HG03060 (cell line): ENCODE results near the gene TYR.
"Not testable (repeated sequence)": the region's sequence is repeated elsewhere in the genome, so short reads cannot be mapped to it uniquely, and the experiment has no call there.

Experiments used
- ATAC-seq: cut with Tn5 transposase; IDR thresholded peaks from one replicate; pipeline ENCODE4 v1.9.1; 2021; ENCODE audit warnings: low read depth, moderate number of reproducible peaks; ENCODE audit not compliant: unreplicated experiment

The TYR gene

DNA sequence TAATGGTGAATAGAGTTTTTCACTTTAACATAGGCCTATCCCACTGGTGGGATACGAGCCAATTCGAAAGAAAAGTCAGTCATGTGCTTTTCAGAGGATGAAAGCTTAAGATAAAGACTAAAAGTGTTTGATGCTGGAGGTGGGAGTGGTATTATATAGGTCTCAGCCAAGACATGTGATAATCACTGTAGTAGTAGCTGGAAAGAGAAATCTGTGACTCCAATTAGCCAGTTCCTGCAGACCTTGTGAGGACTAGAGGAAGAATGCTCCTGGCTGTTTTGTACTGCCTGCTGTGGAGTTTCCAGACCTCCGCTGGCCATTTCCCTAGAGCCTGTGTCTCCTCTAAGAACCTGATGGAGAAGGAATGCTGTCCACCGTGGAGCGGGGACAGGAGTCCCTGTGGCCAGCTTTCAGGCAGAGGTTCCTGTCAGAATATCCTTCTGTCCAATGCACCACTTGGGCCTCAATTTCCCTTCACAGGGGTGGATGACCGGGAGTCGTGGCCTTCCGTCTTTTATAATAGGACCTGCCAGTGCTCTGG is at the start of gene TYR:
Gene TYR (plus strand): TSS at position 185 of the 541 bp plus-strand sequence. CDS start 79 bp downstream, at position 264.
- no peak for ATAC-seq

DNA sequence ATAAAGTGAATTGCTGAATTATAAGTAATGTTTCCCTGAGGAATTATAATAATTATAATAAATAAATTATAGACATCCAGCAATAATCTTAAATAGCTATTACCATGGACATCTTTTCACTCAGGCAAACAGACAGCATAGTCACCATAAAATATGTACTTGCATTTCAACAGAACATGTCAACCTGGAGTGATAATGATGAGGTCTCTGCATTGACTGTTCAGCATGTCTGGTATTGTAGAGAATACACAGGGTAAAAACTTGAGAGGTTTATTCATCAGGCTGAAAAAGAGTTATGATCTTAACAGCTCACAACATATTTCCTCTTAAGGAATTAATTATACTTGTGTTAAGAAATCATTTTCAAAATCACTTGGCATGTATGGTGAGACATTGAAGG is 41.1 kb upstream of the TYR start:
- ATAC-seq = no peak

DNA sequence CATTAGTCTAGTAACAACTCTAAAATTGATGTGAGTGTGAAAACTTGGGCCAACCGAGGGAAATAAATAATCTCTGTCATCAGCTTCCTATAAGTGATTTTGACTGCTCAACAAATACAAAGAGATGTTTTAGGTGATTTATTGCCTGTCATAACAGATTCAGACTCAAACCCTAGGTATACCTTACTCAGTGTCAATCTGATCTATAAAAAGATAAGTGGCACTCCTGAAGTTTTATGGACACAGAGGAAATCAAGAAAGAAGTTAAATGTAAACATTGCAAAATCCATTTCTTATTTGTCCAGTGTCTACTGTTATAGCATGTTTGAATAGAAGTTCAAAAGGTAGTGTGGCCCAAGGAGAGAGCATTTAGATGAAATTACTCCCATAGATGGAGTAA is 30.4 kb upstream of the TYR start:
- ATAC-seq = no peak

DNA sequence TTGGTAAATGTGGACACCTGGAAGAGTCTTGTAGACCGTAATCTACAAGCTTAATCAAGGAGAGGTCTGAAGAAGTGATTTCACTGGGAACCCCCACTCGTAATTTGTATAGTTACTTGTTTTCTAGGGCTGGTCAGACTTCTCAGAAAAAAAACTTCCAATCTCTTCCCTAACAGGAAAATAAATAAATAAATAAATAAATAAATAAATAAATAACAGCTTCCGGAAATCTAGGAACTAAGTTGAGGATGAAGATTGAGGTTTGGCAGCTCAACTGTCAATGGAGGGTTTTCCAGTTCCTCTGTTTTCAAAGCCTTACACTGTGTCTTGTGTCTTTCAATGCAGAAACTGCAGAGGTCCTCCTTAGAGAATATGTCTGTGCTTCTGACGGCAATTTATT is 17.7 kb upstream of the TYR start:
- no peak for ATAC-seq

DNA sequence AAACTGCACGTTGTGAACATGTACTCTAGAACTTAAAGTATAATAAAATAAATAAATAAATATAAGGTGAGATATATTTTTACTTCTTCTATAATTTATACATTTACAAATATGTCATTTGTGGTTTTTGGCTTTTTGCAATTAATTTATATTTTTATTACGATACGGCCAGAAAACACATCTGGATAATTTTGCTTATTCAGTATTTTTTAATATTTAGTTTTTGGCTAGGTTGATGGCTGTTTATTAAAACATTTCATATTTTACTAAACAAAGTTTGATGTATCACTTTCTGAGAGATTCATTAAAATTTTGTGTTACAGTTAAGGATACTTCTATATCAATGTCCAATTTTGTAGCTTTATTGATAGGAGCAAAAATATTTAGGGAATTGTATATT is 15.7 kb upstream of the TYR start:
- no peak for ATAC-seq

DNA sequence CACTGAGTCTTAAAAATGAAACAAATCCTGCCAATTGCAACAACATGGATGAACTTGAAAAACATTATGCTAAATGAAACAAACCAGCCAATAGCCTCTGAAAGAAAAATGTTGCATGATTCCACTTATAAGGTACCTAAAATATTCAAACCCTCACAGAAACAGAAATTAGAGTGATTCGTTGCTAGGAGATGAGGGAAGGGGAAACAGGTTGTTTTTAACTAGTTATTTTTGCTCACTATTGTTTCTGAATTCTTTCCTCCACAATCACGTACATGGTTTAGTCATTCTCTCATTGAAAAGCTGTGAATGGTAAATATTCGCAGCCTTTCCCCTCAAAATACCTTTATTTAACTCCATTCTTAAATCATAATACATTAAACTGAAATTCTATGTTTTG is 14.0 kb upstream of the TYR start:
- no peak for ATAC-seq

DNA sequence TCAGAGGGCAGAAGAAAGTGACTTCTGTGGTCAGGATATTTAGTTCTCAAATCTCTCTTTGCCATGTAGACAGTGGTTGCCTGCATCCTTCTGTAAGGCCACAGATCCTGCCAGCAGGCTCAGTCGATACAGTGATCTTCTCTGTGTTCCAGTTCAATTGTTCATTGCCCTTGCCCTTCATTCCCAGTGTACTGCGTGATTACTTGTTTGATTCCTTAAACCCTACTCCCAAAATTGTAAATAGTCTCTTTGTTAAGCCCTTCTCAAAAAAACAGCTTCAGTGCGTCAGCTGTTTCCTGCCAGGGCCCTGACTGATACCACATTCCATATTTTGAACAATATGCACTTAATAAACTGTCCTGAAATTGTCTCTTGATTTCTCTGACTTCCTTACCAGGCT is 9.3 kb upstream of the TYR start:
- no peak for ATAC-seq

DNA sequence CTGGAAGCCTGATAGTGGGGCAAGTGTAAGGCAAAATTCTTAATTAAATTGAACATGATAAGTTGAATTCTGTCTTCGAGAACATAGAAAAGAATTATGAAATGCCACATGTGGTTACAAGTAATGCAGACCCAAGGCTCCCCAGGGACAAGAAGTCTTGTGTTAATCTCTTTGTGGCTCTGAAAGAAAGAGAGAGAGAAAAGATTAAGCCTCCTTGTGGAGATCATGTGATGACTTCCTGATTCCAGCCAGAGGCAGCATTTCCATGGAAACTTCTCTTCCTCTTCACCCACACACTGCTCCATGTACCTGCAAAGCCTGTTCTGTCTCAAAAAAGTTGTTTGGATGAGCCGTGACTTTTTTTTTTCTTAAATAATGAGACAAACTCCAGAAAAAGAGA is 1.9 kb upstream of the TYR start:
- no peak for ATAC-seq

DNA sequence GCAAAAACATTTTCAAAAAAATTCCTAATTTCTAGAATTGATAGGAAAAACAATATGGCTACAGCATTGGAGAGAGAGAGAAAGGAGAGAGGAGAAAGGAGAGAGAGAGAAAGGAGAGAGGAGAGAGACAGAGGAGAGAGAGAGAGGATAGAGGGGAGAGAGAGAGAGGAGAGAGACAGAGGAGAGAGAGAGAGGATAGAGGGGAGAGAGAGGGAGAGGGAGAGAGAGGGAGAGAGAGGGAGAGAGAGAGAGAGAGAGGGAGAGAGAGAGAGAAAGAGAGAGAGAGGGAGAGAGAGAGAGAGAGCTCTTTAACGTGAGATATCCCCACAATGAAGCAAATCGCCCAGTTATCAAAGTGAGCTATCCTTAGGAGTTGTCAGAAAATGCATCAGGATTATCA is 737 bp upstream of the TYR start:
- ATAC-seq = no peak

DNA sequence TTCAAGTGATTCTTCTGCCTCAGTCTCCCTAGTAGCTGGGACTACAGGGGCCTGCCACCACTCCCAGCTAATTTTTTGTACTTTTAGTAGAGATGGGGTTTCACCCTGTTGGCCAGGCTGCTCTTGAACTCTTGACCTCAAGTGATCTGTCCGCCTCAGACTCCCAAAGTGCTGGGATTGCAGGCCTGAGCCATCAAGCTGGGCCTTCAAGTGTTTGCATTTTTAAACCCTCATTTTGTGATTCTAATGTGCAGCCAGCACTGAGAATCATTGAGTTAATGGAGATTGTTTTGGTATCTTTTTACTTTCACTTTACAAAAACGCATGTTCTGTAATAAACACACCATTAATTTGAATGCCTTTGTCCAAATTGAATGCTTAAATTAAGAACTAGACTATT is 3.4 kb downstream of the TYR start:
- no peak for ATAC-seq

DNA sequence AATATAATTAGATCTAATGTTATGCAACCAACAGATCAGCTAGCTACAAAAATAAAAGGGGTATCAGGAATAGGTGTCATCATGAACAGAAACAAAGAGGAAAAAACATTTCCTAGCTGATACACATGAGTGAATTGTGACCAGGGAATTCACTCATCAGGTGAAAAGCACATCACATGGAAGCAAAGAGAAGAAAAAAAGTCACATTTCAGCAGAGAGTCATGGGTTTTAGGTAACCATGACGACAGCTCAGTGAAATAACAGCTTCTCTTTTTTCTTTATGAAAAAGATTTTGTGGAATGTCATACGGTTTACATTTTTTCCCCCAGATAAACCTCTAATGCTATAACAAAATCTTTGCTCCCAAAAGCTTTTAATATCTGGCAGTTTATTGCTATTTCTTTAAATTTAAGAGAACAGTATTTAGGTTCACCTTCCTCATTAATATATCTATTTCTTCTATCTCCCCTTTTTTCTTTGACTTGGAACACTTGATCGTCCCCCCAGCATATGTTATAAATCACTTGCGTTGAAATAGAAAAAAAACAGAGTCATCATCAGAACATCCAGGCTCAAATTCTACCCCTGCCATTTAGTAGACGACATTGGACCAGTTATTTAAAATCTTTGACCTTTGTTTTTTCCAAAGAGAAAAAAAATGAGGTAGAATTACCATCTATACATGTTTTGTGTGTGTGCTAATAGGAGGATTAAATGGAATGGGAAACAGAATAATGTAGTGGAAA is 5.3 kb downstream of the TYR start:
- no peak for ATAC-seq

DNA sequence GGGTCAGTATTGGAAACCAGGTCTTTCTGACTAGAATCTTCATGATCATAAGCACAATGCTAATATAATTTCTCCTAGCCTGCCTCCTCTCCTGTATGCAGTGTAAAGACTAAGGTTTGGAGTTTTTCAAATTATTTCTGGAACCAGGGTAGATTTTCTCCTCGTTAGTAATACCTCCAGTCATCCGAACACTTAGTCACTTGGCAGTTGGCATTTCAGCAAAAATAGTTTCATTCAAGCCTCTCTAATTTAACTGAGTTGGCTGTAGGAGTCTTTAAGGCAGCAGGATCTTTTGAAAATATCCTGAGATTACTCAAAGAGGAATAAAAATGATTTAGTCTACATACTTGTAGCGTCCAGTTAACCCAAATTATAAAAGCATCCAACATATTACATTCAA is 6.3 kb downstream of the TYR start:
- no peak for ATAC-seq

DNA sequence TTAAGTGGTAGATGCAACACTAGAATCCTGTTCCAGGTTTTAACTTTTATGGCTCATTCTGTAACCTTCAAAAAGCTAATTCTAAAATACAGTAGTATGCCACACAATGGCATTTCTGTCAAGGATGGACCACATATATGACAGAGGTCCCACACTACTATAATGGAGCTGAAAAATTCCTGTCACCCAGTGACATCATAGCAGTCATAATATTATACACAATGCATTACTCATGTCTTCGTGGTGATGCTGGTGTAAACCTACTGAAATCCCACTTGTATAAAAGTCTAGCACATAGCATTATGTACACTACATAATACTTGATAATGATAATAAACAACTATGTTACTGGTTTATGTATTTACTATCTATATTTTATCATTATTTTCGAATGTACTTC is 12.1 kb downstream of the TYR start:
- ATAC-seq = no peak

DNA sequence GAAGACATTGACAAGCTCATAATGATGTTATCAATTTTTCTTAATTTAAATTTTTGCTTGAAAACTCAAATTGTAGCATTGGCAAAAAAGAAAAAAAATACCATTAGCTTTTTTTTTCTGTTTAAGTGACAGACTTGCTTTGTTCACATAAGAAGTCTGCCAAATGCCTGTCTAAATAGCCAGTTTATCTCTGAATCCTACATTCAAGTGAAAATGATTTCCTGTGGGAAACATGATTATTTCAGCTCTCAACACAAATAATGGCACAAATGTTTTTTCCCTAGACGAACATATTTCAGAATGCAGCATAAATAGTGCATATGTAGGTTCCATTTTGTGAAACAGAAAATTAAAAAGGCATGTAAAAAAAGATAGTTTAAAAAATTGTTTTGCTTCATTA is 23.5 kb downstream of the TYR start:
- no peak for ATAC-seq

DNA sequence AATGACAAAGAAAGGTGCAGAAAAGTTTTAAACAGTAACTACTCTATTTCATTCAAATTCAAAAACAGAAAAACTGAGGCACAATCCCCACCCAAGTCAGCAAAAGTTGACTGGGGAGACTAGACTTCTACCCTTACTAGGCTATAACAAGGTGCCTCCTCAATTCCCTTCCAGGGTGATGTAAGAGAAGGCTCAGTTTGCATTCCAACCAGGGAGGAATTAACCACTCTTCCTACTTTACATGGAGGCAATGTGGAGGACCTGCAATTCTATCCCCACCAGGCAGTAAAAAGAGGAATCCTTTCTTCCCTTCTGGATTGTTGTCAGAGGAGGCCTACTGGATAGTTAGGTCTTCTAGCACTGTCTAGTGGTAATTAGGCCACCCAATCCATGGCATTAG is 26.1 kb downstream of the TYR start:
- no peak for ATAC-seq

DNA sequence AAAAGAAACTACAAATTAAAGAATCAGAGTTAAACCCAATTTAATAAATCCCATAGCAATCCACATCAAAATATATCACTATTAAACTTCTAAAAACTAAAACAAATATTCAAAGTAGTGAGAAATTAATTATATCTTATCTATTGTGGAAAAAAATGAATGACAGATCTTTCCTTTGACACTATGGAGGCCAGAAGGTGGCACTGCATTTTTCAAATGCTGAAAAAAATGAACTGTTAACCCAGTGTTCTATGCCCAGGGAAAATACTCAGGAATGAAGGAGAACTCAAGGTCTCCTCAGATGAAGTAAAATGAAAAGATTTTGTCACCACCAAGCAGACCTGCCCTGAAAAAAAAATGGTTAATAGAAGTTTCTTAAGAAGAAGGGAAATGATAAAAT is 27.7 kb downstream of the TYR start:
- no peak for ATAC-seq

DNA sequence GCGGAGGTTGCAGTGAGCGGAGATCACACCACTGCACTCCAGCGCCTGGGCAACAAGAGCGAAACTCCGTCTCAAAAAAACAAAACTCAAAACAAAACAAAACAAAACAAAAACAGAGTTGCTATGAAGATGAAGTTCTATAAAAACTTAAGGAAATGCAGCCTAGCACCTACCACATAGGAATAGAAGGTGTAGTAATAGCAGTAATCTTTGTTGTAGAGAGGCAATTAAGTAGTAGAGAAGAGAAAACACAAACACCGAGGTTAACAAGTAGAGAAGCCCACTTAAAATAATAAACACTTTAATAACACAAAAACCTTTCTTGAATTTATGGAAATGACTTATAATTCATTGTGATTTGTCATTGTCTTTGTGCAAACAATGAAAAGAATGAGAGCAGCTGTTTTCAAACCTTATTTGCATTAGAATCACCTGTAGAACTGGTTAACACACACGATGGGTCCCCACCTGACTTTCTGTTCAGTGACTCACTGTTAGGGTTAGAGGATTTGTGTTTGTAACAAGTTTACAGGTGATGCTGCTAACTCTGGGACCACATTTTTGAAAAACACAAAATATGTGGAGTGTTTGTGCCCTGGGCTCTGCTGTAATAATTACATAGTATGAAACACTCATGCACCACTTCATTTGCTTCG is 43.1 kb downstream of the TYR start:
- no peak for ATAC-seq

DNA sequence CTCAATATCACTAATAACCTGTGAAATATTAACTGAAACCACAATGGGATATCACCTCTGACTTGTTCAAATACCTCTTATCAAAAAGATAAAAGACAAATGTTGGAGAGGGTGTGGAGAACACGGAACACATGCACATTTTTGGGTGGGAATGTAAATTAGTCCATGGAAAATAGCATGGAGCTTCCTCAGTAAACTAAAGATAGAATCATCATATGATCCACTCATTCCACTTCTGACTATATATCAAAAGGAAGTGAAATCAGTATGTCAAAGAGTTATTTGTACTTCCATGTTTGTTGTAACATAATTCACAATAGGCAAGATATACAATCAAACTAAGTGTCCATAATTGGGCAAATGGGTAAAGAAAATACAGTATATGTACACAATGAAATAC is 57.4 kb downstream of the TYR start:
- no peak for ATAC-seq

DNA sequence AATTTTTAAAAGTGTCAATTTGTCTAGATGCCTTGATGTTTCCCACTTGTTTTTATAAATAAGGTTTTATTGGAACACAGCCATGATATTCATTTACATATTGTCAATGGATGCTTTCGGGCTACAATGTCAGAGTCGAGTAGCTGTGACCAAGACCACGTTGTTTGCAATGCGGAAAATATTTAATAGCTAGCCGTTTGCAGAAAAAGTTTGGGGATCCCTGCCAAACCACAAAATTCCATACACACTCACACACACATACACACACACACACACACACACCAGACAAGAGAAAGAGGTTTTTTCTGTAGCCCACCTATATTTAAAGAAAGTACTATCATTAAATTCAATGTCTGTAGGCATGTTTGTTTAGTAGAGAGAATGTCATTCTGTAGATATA is 58.3 kb downstream of the TYR start:
- no peak for ATAC-seq

DNA sequence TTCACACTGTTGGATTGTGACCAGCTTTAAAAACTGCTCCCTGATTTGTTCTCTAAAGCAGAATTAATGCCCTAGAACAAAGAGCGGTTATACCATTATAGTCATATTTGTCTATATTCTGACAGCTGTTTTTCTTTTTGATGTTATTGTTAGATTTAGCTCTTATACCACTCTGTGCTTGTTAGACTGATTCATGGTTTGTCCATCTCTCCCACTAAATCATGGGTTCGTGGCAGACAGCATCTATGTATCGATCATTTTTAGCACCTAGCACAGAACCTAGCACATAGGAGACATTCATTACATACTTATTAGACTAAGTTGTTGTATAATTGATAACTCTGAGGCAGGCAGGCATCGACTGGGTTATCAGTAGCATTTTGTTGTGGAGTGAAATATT is 69.3 kb downstream of the TYR start:
- not testable (repeated sequence) for ATAC-seq

DNA sequence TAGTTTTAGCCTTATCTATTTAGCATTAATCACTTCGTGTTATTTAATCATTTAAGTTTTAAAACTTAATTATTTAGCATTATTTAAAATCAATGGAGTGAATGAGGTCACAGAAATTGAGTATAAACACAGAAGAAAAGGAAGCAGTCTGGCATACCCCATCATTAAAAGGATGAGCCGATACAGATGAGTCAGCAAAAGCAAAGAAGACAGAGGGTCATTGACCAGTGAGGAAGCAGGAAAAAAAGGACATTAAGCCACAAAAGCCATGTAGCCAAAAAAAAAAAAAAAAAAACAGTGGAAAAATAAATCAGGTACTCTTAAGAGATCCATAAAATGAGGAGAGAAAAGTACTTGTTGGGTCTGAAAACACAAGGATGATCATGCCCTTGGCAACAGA is 71.5 kb downstream of the TYR start:
- no peak for ATAC-seq

DNA sequence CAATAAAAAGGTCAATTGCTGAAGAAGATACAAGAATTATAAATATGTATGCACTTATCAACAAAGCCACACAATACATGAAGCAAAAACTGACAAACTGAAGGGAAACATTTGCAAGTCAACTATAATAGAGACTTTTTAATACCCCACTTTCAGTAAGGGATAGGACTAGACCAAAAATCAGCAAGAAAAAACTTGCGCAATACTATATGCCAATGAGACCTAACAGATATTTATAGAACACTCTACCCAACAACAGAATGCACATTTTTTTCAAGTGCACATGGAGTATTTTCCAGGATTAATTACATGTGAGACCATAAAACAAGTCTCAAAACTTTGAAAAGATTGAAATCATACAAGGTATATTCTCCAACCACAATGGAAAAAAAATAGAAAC is 83.8 kb downstream of the TYR start:
- not testable (repeated sequence) for ATAC-seq
